GM19468 (cell line): Measurements from ENCODE around the gene ESRRG.
"Not testable (repeated sequence)": the region's sequence is repeated elsewhere in the genome, so short reads cannot be mapped to it uniquely, and the experiment has no call there.

Experiments used
- ATAC-seq: cut with Tn5 transposase; IDR thresholded peaks from one replicate; pipeline ENCODE4 v1.9.1; 2021; ENCODE audit warnings: mild to moderate bottlenecking, moderate library complexity, moderate number of reproducible peaks; ENCODE audit not compliant: unreplicated experiment; ENCODE audit errors: extremely low read depth

ESRRG gene

GRCh38 chr1:216710055-216710454, 13.2 kb downstream of the ESRRG start:
- no peak for ATAC-seq

GRCh38 chr1:216705676-216706075, 17.6 kb downstream of the ESRRG start:
- ATAC-seq = no peak

GRCh38 chr1:216704065-216704464, 19.2 kb downstream of the ESRRG start:
- ATAC-seq = not testable (repeated sequence)

GRCh38 chr1:216702170-216702569, 21.1 kb downstream of the ESRRG start:
- ATAC-seq = peak; percentile 62

GRCh38 chr1:216700779-216701178, 22.4 kb downstream of the ESRRG start:
- ATAC-seq = no peak

GRCh38 chr1:216691710-216692109, 31.5 kb downstream of the ESRRG start:
- ATAC-seq = no peak

- no peak for ATAC-seq
Measured at GRCh38 chr1:216690603-216691002, 32.6 kb downstream of the ESRRG start.

GRCh38 chr1:216688127-216688657, 35.0 kb downstream of the ESRRG start:
- no peak for ATAC-seq

GRCh38 chr1:216686860-216687766, 36.1 kb downstream of the ESRRG start:
- no peak for ATAC-seq

- no peak for ATAC-seq
Measured at GRCh38 chr1:216682752-216683151, 40.5 kb downstream of the ESRRG start.

- ATAC-seq = no peak
Measured at GRCh38 chr1:216679108-216679507, 44.1 kb downstream of the ESRRG start.

GRCh38 chr1:216670118-216670883, 52.9 kb downstream of the ESRRG start:
- ATAC-seq = no peak

- ATAC-seq = no peak
Measured at GRCh38 chr1:216666441-216666840, 56.8 kb downstream of the ESRRG start.

- no peak for ATAC-seq
Measured at GRCh38 chr1:216665856-216666255, 57.4 kb downstream of the ESRRG start.

- ATAC-seq = no peak
Measured at GRCh38 chr1:216665406-216665805, 57.8 kb downstream of the ESRRG start.

- ATAC-seq = no peak
Measured at GRCh38 chr1:216662681-216663080, 60.5 kb downstream of the ESRRG start.

- ATAC-seq = no peak
Measured at GRCh38 chr1:216660561-216660960, 62.7 kb downstream of the ESRRG start.

GRCh38 chr1:216653001-216653400, 70.2 kb downstream of the ESRRG start:
- ATAC-seq = no peak

GRCh38 chr1:216651826-216652418, 71.3 kb downstream of the ESRRG start:
- ATAC-seq = no peak

- ATAC-seq = no peak
Measured at GRCh38 chr1:216643176-216643575, 80.1 kb downstream of the ESRRG start.
